Measurements from ENCODE around the gene AMMECR1L.
"Not testable (repeated sequence)": the region's sequence is repeated elsewhere in the genome, so short reads cannot be mapped to it uniquely, and the experiment has no call there.

- not testable (repeated sequence) for TF ChIP-seq CTCF (IDR thresholded peaks at IDR 0.05; ENCODE audit: low read depth, low read length, poor library complexity, severe bottlenecking); EZH2phosphoT487 (IDR thresholded peaks at IDR 0.05; ENCODE audit: borderline replicate concordance, low read length)
Observed at GRCh38 chr2:127907733-127908400, 22.1 kb upstream of the AMMECR1L start.

Data from DOHH2 (cell line).